ENCODE measurements around the gene ZNFX1. TPM values are rescaled to one million over a fixed set of nuclear protein-coding genes. Genes with fewer than 3 reads are reported as not detected.

The ZNFX1 gene
- total and polyA plus RNA-seq, 2 donors (not counting 1 experiment from before 2014, with no cell fraction given): 13.7 to 46.2 TPM

- no peaks in the 10 kb centered on the region for H3K27me3 ChIP-seq (ENCODE audit: control insufficient read depth, insufficient read depth, low read length)
- peaks cover 19% of the 10 kb centered on the region for H3K36me3 ChIP-seq (ENCODE audit: control insufficient read depth, insufficient read depth, low read length)
- DNase-seq (ENCODE audit: low read depth in 2 of 2): no peak
- no peak overlapping the region for H3K9ac ChIP-seq (ENCODE audit: insufficient read depth, low read length)
- no peak overlapping the region for H3K4me3 ChIP-seq (replicated peaks in 1 of 4; ENCODE audit: control extremely low read depth in 1 of 4, insufficient read depth in 1 of 4, low read depth in 3 of 4, low read length in 4 of 4)
- no peak overlapping the region for H3K4me2 ChIP-seq (ENCODE audit: extremely low read depth, insufficient read depth, low read length)
- H4K20me1 ChIP-seq (ENCODE audit: control insufficient read depth, extremely low read depth, insufficient read depth, low read length): peaks cover 3% of the 10 kb centered on the region
- H3K79me2 ChIP-seq (ENCODE audit: control insufficient read depth, insufficient read depth, low read length): peaks cover 28% of the 10 kb centered on the region
- H3K9me3 ChIP-seq (ENCODE audit: control insufficient read depth, insufficient read depth, low read depth, low read length): no peaks in the 10 kb centered on the region
- no peak overlapping the region for H3K27ac ChIP-seq (ENCODE audit: insufficient read depth, low read length)
- H3K4me1 ChIP-seq (ENCODE audit: control insufficient read depth, extremely low read depth, insufficient read depth, low read length): no peaks in the 10 kb centered on the region
- no peak for TF ChIP-seq EZH2 (IDR thresholded peaks at IDR 0.05; ENCODE audit: low read length, missing control alignments)
- no peak for TF ChIP-seq CTCF (conservative IDR thresholded peaks at IDR 0.05 in 1 of 2, IDR thresholded peaks at IDR 0.05 in 1 of 2; ENCODE audit: low read depth in 1 of 2, low read length in 2 of 2)
- H2AFZ ChIP-seq (ENCODE audit: low read length): no peak overlapping the region
These were observed 15.4 kb downstream of the ZNFX1 start for GRCh38 chr20:49262444-49262843.

GRCh38 chr20:49261173-49261572 is 16.7 kb downstream of the ZNFX1 start:
- H4K20me1 ChIP-seq (ENCODE audit: control insufficient read depth, extremely low read depth, insufficient read depth, low read length): no peaks in the 10 kb centered on the region
- peaks cover 17% of the 10 kb centered on the region for H3K79me2 ChIP-seq (ENCODE audit: control insufficient read depth, insufficient read depth, low read length)
- H2AFZ ChIP-seq (ENCODE audit: low read length): no peak overlapping the region
- no peak overlapping the region for H3K27ac ChIP-seq (ENCODE audit: insufficient read depth, low read length)
- H3K36me3 ChIP-seq (ENCODE audit: control insufficient read depth, insufficient read depth, low read length): peaks cover 30% of the 10 kb centered on the region
- H3K4me1 ChIP-seq (ENCODE audit: control insufficient read depth, extremely low read depth, insufficient read depth, low read length): no peaks in the 10 kb centered on the region
- no peak overlapping the region for H3K9ac ChIP-seq (ENCODE audit: insufficient read depth, low read length)
- H3K4me3 ChIP-seq (replicated peaks in 1 of 4; ENCODE audit: control extremely low read depth in 1 of 4, insufficient read depth in 1 of 4, low read depth in 3 of 4, low read length in 4 of 4): no peak overlapping the region
- no peak for TF ChIP-seq EZH2 (IDR thresholded peaks at IDR 0.05; ENCODE audit: low read length, missing control alignments)
- no peak for TF ChIP-seq CTCF (conservative IDR thresholded peaks at IDR 0.05 in 1 of 2, IDR thresholded peaks at IDR 0.05 in 1 of 2; ENCODE audit: low read depth in 1 of 2, low read length in 2 of 2)
- H3K4me2 ChIP-seq (ENCODE audit: extremely low read depth, insufficient read depth, low read length): no peak overlapping the region
- H3K27me3 ChIP-seq (ENCODE audit: control insufficient read depth, insufficient read depth, low read length): no peaks in the 10 kb centered on the region
- DNase-seq (ENCODE audit: low read depth in 2 of 2): no peak
- no peaks in the 10 kb centered on the region for H3K9me3 ChIP-seq (ENCODE audit: control insufficient read depth, insufficient read depth, low read depth, low read length)

GRCh38 chr20:49260218-49260617 is 17.6 kb downstream of the ZNFX1 start:
- no peak overlapping the region for H3K9ac ChIP-seq (ENCODE audit: insufficient read depth, low read length)
- no peak for TF ChIP-seq CTCF (conservative IDR thresholded peaks at IDR 0.05 in 1 of 2, IDR thresholded peaks at IDR 0.05 in 1 of 2; ENCODE audit: low read depth in 1 of 2, low read length in 2 of 2)
- no peak for TF ChIP-seq EZH2 (IDR thresholded peaks at IDR 0.05; ENCODE audit: low read length, missing control alignments)
- no peaks in the 10 kb centered on the region for H3K9me3 ChIP-seq (ENCODE audit: control insufficient read depth, insufficient read depth, low read depth, low read length)
- H3K36me3 ChIP-seq (ENCODE audit: control insufficient read depth, insufficient read depth, low read length): peaks cover 36% of the 10 kb centered on the region
- H3K79me2 ChIP-seq (ENCODE audit: control insufficient read depth, insufficient read depth, low read length): peaks cover 8% of the 10 kb centered on the region
- no peak overlapping the region for H3K27ac ChIP-seq (ENCODE audit: insufficient read depth, low read length)
- H3K27me3 ChIP-seq (ENCODE audit: control insufficient read depth, insufficient read depth, low read length): no peaks in the 10 kb centered on the region
- H4K20me1 ChIP-seq (ENCODE audit: control insufficient read depth, extremely low read depth, insufficient read depth, low read length): no peaks in the 10 kb centered on the region
- no peak for DNase-seq (ENCODE audit: low read depth in 2 of 2)
- no peak overlapping the region for H3K4me3 ChIP-seq (replicated peaks in 1 of 4; ENCODE audit: control extremely low read depth in 1 of 4, insufficient read depth in 1 of 4, low read depth in 3 of 4, low read length in 4 of 4)
- H3K4me1 ChIP-seq (ENCODE audit: control insufficient read depth, extremely low read depth, insufficient read depth, low read length): no peaks in the 10 kb centered on the region
- H3K4me2 ChIP-seq (ENCODE audit: extremely low read depth, insufficient read depth, low read length): no peak overlapping the region
- H2AFZ ChIP-seq (ENCODE audit: low read length): no peak overlapping the region
